ENCODE data around the gene LRSAM1. TPM values are rescaled to one million over a fixed set of nuclear protein-coding genes. Genes with fewer than 3 reads are reported as not detected.

The LRSAM1 gene
- total RNA-seq, 1 donor from 2014 or later = 30.1 TPM

- DNase-seq (ENCODE audit: low read depth) = no peak
- no peaks in the 10 kb centered on the region for H3K27me3 ChIP-seq (ENCODE audit: control insufficient read depth, insufficient read depth, low read length)
- H3K4me3 ChIP-seq (ENCODE audit: low read depth, low read length) = no peak overlapping the region
- TF ChIP-seq CTCF (IDR thresholded peaks at IDR 0.05; ENCODE audit: insufficient read depth, low read length, poor library complexity, severe bottlenecking) = no peak
- peaks cover 6% of the 10 kb centered on the region for H3K36me3 ChIP-seq (ENCODE audit: control insufficient read depth, insufficient read depth, low read length)
These were observed 88.1 kb downstream of the LRSAM1 start for GRCh38 chr9:127539259-127539981.

- H3K27me3 ChIP-seq (ENCODE audit: control insufficient read depth, insufficient read depth, low read length) = no peaks in the 10 kb centered on the region
- H3K36me3 ChIP-seq (ENCODE audit: control insufficient read depth, insufficient read depth, low read length) = peaks cover 6% of the 10 kb centered on the region
- DNase-seq (ENCODE audit: low read depth) = no peak
- no peak overlapping the region for H3K4me3 ChIP-seq (ENCODE audit: low read depth, low read length)
- no peak for TF ChIP-seq CTCF (IDR thresholded peaks at IDR 0.05; ENCODE audit: insufficient read depth, low read length, poor library complexity, severe bottlenecking)
These were observed 88.8 kb downstream of the LRSAM1 start for GRCh38 chr9:127539982-127540663.

- TF ChIP-seq CTCF (IDR thresholded peaks at IDR 0.05; ENCODE audit: insufficient read depth, low read length, poor library complexity, severe bottlenecking) = peak; percentile 11
- DNase-seq (ENCODE audit: low read depth) = no peak
- Histone ChIP-seq H3K36me3 (ENCODE audit: control insufficient read depth, insufficient read depth, low read length) (peaks cover 4% of the 10 kb centered on the region), H3K4me3 (ENCODE audit: low read depth, low read length) (no peak overlapping the region), H3K27me3 (ENCODE audit: control insufficient read depth, insufficient read depth, low read length) (no peaks in the 10 kb centered on the region)
These were observed 89.3 kb downstream of the LRSAM1 start for GRCh38 chr9:127540664-127541041.

GRCh38 chr9:127541176-127541575 lies 89.9 kb downstream of the LRSAM1 start:
- Histone ChIP-seq H3K27me3 (ENCODE audit: control insufficient read depth, insufficient read depth, low read length) (no peaks in the 10 kb centered on the region), H3K36me3 (ENCODE audit: control insufficient read depth, insufficient read depth, low read length) (peaks cover 4% of the 10 kb centered on the region), H3K4me3 (ENCODE audit: low read depth, low read length) (no peak overlapping the region)
- no peak for TF ChIP-seq CTCF (IDR thresholded peaks at IDR 0.05; ENCODE audit: insufficient read depth, low read length, poor library complexity, severe bottlenecking)
- no peak for DNase-seq (ENCODE audit: low read depth)

- no peaks in the 10 kb centered on the region for H3K27me3 ChIP-seq (ENCODE audit: control insufficient read depth, insufficient read depth, low read length)
These were observed 90.6 kb downstream of the LRSAM1 start for GRCh38 chr9:127541865-127542264.

More at GRCh38 chr9:127541865-127542264, 90.6 kb downstream of the LRSAM1 start:
- DNase-seq (ENCODE audit: low read depth) = no peak
- Histone ChIP-seq H3K36me3 (ENCODE audit: control insufficient read depth, insufficient read depth, low read length) (peaks cover 2% of the 10 kb centered on the region), H3K4me3 (ENCODE audit: low read depth, low read length) (no peak overlapping the region)
- TF ChIP-seq CTCF (IDR thresholded peaks at IDR 0.05; ENCODE audit: insufficient read depth, low read length, poor library complexity, severe bottlenecking) = no peak

Measured in kidney epithelial cell (primary cell).